Lower leg skin (tissue), 3 donors: ENCODE results near the gene CACNG6.

ENCODE experiments used
- POLR2A ChIP-seq, 2 donors: fragments of 450-650 bp; IDR thresholded peaks; one replicate each; pipeline ENCODE4 v1.6.1; 2016 to 2017; ENCODE audit warnings: antibody characterized with exemption in 2 of 2, mild to moderate bottlenecking in 1 of 2, moderate library complexity in 1 of 2
- TF ChIP-seq, protein P1 (sequence below), 3 donors: fragments of 450-650 bp; IDR thresholded peaks; one replicate each; pipeline ENCODE4 v1.5.1; 2016; ENCODE audit warnings: antibody characterized with exemption in 3 of 3, mild to moderate bottlenecking in 3 of 3, moderate library complexity in 2 of 3

DNA sequence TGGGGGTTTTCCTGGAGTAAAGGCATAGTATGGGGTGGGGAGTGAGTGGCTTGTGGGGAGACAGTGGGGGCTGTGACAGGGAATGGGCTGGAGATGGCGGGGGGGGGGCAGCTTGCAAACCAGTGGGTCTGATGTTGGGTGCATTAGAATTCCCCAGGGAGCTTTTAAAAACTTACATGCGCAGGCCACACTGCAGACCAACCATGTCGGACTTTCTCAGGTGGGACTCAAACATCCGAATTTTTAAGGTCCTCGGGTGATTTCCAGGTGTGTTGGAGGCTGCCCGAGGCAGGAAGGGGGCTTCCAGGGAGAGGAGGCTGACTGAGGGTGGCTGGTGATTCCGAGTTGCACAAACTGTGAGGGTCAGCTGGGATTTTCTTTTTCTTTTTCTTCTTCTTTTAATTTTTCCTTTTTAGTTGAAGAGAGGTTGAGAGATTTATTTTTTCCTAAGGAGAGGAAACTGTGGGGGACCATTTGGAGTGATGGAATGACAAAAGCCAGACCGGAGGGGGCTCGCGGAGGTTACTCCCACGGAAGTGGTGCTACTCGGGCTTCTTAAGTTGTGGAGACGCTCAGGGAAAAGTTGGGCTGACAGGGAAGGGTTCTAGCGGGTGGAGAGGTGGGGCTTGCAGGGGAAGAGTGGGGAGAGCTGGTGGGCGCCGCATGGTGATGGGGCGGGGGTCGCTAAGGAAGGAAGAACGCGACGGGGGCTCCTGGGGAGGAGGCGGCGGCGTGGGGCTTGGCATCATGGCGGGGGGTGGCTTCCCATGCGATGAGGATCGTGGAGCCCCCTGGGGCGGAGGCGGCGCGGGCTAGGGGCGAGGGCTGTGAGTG, 29.7 kb upstream of the CACNG6 start:
- no peak for TF ChIP-seq POLR2A (IDR thresholded peaks at IDR 0.05)
- TF ChIP-seq, protein P1, sequence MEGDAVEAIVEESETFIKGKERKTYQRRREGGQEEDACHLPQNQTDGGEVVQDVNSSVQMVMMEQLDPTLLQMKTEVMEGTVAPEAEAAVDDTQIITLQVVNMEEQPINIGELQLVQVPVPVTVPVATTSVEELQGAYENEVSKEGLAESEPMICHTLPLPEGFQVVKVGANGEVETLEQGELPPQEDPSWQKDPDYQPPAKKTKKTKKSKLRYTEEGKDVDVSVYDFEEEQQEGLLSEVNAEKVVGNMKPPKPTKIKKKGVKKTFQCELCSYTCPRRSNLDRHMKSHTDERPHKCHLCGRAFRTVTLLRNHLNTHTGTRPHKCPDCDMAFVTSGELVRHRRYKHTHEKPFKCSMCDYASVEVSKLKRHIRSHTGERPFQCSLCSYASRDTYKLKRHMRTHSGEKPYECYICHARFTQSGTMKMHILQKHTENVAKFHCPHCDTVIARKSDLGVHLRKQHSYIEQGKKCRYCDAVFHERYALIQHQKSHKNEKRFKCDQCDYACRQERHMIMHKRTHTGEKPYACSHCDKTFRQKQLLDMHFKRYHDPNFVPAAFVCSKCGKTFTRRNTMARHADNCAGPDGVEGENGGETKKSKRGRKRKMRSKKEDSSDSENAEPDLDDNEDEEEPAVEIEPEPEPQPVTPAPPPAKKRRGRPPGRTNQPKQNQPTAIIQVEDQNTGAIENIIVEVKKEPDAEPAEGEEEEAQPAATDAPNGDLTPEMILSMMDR (IDR thresholded peaks at IDR 0.05), result no peak
